ENCODE measurements around the gene RUBCN. TPM values are rescaled to one million over a fixed set of nuclear protein-coding genes. Genes with fewer than 3 reads are reported as not detected.
A peak's percentile ranks its signal among the peaks of the same experiment; 100 is the strongest.

The RUBCN gene
- polyA plus RNA-seq, 1 donor (not counting 4 experiments of a cell fraction or from before 2014, with no cell fraction given), result 8.9 TPM

- H3K9me1 ChIP-seq (ENCODE audit: control insufficient read depth, extremely low read depth, insufficient read depth, low read length), result peaks cover 3% of the 10 kb centered on the region
- dilution Hi-C loops (cut with MboI; ENCODE audit: extremely low pct_ligation_motif_present, low sequenced_read_pairs), result no loop called here
- H3K9me3 ChIP-seq (ENCODE audit: control insufficient read depth, low read depth, low read length), result no peaks in the 10 kb centered on the region
- DNase-seq (ENCODE audit: low read depth, low spot score) (peak; percentile 94), FAIRE-seq (peak; percentile 98)
- peak overlapping the region; percentile 43 for H3K9ac ChIP-seq (ENCODE audit: control insufficient read depth, extremely low read depth, insufficient read depth, low read length)
- H3K4me3 ChIP-seq (ENCODE audit: control insufficient read depth in 2 of 3, extremely low read depth in 1 of 3, insufficient read depth in 2 of 3, low read depth in 1 of 3, low read length in 3 of 3), result no peak overlapping the region
- no peaks in the 10 kb centered on the region for H4K20me1 ChIP-seq (ENCODE audit: control insufficient read depth, extremely low read depth, insufficient read depth, low read length)
- H3K79me2 ChIP-seq (ENCODE audit: control insufficient read depth, insufficient read depth, low read length), result peaks cover 32% of the 10 kb centered on the region
- H3K27me3 ChIP-seq (ENCODE audit: control insufficient read depth, extremely low read depth, insufficient read depth, low read length), result no peaks in the 10 kb centered on the region
- H2AFZ ChIP-seq (ENCODE audit: control insufficient read depth, low read length), result no peak overlapping the region
- peak overlapping the region; percentile 52 for H3K4me2 ChIP-seq (ENCODE audit: control insufficient read depth, extremely low read depth, insufficient read depth, low read depth, low read length)
- TF ChIP-seq CTCF (optimal IDR thresholded peaks at IDR 0.05 in 1 of 3, IDR thresholded peaks at IDR 0.05 in 1 of 3, conservative IDR thresholded peaks at IDR 0.05 in 1 of 3; ENCODE audit: extremely low read depth in 1 of 3, insufficient read depth in 2 of 3, low read length in 3 of 3) (no peak), EZH2 (IDR thresholded peaks at IDR 0.05; ENCODE audit: low read length) (no peak)
- H3K36me3 ChIP-seq (ENCODE audit: control insufficient read depth in 2 of 2, extremely low read depth in 1 of 2, insufficient read depth in 2 of 2, low read length in 2 of 2), result peaks cover 5 to 7% of the 10 kb centered on the region in 2 experiments
- H3K27ac ChIP-seq (ENCODE audit: control insufficient read depth, insufficient read depth, low read length), result peak overlapping the region; percentile 87
- peaks cover 24% of the 10 kb centered on the region for H3K4me1 ChIP-seq (ENCODE audit: control insufficient read depth, extremely low read depth, insufficient read depth, low read length)
These were observed 17.8 kb downstream of the RUBCN start for GRCh38 chr3:197718891-197719290.

- Histone ChIP-seq H3K27ac (ENCODE audit: control insufficient read depth, insufficient read depth, low read length) (no peak overlapping the region), H3K79me2 (ENCODE audit: control insufficient read depth, insufficient read depth, low read length) (peaks cover 28% of the 10 kb centered on the region), H3K4me3 (ENCODE audit: control insufficient read depth in 2 of 3, extremely low read depth in 1 of 3, insufficient read depth in 2 of 3, low read depth in 1 of 3, low read length in 3 of 3) (no peak overlapping the region), H3K9ac (ENCODE audit: control insufficient read depth, extremely low read depth, insufficient read depth, low read length) (no peak overlapping the region), H2AFZ (ENCODE audit: control insufficient read depth, low read length) (no peak overlapping the region), H3K4me2 (ENCODE audit: control insufficient read depth, extremely low read depth, insufficient read depth, low read depth, low read length) (no peak overlapping the region), H3K9me3 (ENCODE audit: control insufficient read depth, low read depth, low read length) (no peaks in the 10 kb centered on the region), H3K9me1 (ENCODE audit: control insufficient read depth, extremely low read depth, insufficient read depth, low read length) (peaks cover 3% of the 10 kb centered on the region), H3K36me3 (ENCODE audit: control insufficient read depth in 2 of 2, extremely low read depth in 1 of 2, insufficient read depth in 2 of 2, low read length in 2 of 2) (peaks cover 5 to 8% of the 10 kb centered on the region in 2 experiments), H3K4me1 (ENCODE audit: control insufficient read depth, extremely low read depth, insufficient read depth, low read length) (peaks cover 34% of the 10 kb centered on the region), H4K20me1 (ENCODE audit: control insufficient read depth, extremely low read depth, insufficient read depth, low read length) (no peaks in the 10 kb centered on the region), H3K27me3 (ENCODE audit: control insufficient read depth, extremely low read depth, insufficient read depth, low read length) (no peaks in the 10 kb centered on the region)
- dilution Hi-C loops (cut with MboI; ENCODE audit: extremely low pct_ligation_motif_present, low sequenced_read_pairs), result no loop called here
- TF ChIP-seq EZH2 (IDR thresholded peaks at IDR 0.05; ENCODE audit: low read length), result no peak
- TF ChIP-seq CTCF (optimal IDR thresholded peaks at IDR 0.05 in 1 of 3, IDR thresholded peaks at IDR 0.05 in 1 of 3, conservative IDR thresholded peaks at IDR 0.05 in 1 of 3; ENCODE audit: extremely low read depth in 1 of 3, insufficient read depth in 2 of 3, low read length in 3 of 3), result no peak
- DNase-seq (ENCODE audit: low read depth, low spot score), result no peak
- no peak for FAIRE-seq
These were observed 22.5 kb downstream of the RUBCN start for GRCh38 chr3:197714251-197714650.
